ENCODE results near the gene SLC1A1.

The SLC1A1 gene

GRCh38 chr9:4575997-4576396 lies 85.7 kb downstream of the SLC1A1 start:
- Histone ChIP-seq H3K27ac (no peak overlapping the region), H3K4me3 (IDR thresholded peaks at IDR 0.05; ENCODE audit: insufficient read depth, low read depth, low read length) (no peak overlapping the region), H3K4me1 (ENCODE audit: low read depth, poor library complexity, severe bottlenecking) (no peaks in the 10 kb centered on the region), H3K27me3 (ENCODE audit: insufficient read depth, low read depth) (no peaks in the 10 kb centered on the region), H2AFZ (ENCODE audit: low read depth) (no peak overlapping the region), H3K4me2 (no peak overlapping the region), H3K79me2 (ENCODE audit: insufficient read depth, low read depth) (no peaks in the 10 kb centered on the region), H3K9ac (no peak overlapping the region), H3K36me3 (ENCODE audit: insufficient read depth) (no peaks in the 10 kb centered on the region), H4K20me1 (ENCODE audit: insufficient read depth) (no peaks in the 10 kb centered on the region)
- TF ChIP-seq, protein P1, sequence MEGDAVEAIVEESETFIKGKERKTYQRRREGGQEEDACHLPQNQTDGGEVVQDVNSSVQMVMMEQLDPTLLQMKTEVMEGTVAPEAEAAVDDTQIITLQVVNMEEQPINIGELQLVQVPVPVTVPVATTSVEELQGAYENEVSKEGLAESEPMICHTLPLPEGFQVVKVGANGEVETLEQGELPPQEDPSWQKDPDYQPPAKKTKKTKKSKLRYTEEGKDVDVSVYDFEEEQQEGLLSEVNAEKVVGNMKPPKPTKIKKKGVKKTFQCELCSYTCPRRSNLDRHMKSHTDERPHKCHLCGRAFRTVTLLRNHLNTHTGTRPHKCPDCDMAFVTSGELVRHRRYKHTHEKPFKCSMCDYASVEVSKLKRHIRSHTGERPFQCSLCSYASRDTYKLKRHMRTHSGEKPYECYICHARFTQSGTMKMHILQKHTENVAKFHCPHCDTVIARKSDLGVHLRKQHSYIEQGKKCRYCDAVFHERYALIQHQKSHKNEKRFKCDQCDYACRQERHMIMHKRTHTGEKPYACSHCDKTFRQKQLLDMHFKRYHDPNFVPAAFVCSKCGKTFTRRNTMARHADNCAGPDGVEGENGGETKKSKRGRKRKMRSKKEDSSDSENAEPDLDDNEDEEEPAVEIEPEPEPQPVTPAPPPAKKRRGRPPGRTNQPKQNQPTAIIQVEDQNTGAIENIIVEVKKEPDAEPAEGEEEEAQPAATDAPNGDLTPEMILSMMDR (conservative IDR thresholded peaks at IDR 0.05; ENCODE audit: low read depth, low read length), result no peak

GRCh38 chr9:4576448-4576847 lies 86.2 kb downstream of the SLC1A1 start:
- Histone ChIP-seq H3K79me2 (ENCODE audit: insufficient read depth, low read depth) (no peaks in the 10 kb centered on the region), H3K4me2 (no peak overlapping the region), H3K36me3 (ENCODE audit: insufficient read depth) (no peaks in the 10 kb centered on the region), H3K4me1 (ENCODE audit: low read depth, poor library complexity, severe bottlenecking) (no peaks in the 10 kb centered on the region), H3K27ac (no peak overlapping the region), H3K4me3 (IDR thresholded peaks at IDR 0.05; ENCODE audit: insufficient read depth, low read depth, low read length) (no peak overlapping the region), H4K20me1 (ENCODE audit: insufficient read depth) (no peaks in the 10 kb centered on the region), H3K9ac (no peak overlapping the region), H2AFZ (ENCODE audit: low read depth) (no peak overlapping the region), H3K27me3 (ENCODE audit: insufficient read depth, low read depth) (no peaks in the 10 kb centered on the region)
- TF ChIP-seq, protein P1 (conservative IDR thresholded peaks at IDR 0.05; ENCODE audit: low read depth, low read length), result no peak

DNA sequence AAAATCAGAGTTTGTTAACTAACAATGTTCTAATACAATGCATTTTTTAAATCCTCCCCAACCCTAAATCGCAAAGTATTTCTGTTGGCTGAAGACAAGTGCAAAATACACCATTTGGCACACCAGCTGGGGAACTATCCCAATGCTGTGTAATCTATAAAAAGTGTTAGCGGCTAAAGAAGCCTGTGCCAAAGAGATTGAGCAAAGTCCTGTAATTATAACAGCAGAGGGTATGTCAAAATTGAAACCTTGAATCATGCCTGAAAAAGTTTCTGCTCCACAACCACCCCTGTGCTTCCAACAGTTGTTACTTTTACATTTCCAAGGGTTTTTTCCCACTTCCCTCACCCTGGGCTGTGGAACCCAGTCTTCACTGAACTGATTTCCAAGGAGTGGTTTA lies 88.7 kb downstream of the SLC1A1 start:
- Histone ChIP-seq H4K20me1 (ENCODE audit: insufficient read depth) (no peaks in the 10 kb centered on the region), H3K79me2 (ENCODE audit: insufficient read depth, low read depth) (no peaks in the 10 kb centered on the region), H3K9ac (no peak overlapping the region), H2AFZ (ENCODE audit: low read depth) (no peak overlapping the region), H3K4me1 (ENCODE audit: low read depth, poor library complexity, severe bottlenecking) (no peaks in the 10 kb centered on the region), H3K27me3 (ENCODE audit: insufficient read depth, low read depth) (no peaks in the 10 kb centered on the region), H3K4me3 (IDR thresholded peaks at IDR 0.05; ENCODE audit: insufficient read depth, low read depth, low read length) (no peak overlapping the region), H3K36me3 (ENCODE audit: insufficient read depth) (no peaks in the 10 kb centered on the region), H3K4me2 (no peak overlapping the region), H3K27ac (no peak overlapping the region)
- TF ChIP-seq, protein P1 (conservative IDR thresholded peaks at IDR 0.05; ENCODE audit: low read depth, low read length), result no peak

DNA sequence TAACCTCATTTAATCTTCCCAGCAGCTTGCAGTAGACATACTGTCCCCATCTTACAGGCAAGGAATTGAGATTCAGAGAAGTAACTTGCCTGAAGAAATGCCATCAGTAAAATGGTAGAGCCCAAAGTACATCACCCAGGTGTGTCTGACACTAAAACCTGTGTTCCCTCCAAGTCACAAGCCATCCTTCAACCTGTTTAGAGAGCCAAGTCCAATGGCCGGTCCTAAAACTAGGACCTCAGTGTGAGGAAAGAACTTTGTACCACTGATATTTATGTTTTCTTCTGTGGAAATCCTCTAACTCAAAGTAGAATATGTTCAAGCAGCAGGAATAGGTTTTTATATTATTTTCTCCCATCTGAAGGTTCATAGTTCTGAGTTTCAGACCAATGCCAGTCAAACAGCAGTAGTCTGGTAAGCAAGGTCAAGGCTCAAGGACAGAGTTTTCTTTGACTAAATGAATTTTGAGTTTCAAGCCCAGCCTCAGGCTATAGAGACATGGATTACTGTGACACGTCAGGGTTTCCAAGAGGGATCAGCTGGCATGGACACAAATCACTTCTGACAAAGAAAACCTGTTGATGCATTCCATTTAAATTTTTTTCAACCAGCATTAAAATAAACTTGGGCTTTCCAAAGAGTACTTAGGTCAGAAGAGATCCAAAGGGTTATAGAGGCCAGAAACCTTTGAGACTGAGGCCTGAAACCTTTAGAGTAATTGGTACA lies 90.9 kb downstream of the SLC1A1 start:
- no peaks in the 10 kb centered on the region for H3K27me3 ChIP-seq (ENCODE audit: insufficient read depth, low read depth)
- H2AFZ ChIP-seq (ENCODE audit: low read depth), result no peak overlapping the region
- H3K27ac ChIP-seq, result no peak overlapping the region
- H3K79me2 ChIP-seq (ENCODE audit: insufficient read depth, low read depth), result no peaks in the 10 kb centered on the region
- H4K20me1 ChIP-seq (ENCODE audit: insufficient read depth), result no peaks in the 10 kb centered on the region
- no peaks in the 10 kb centered on the region for H3K4me1 ChIP-seq (ENCODE audit: low read depth, poor library complexity, severe bottlenecking)
- TF ChIP-seq, protein P1 (conservative IDR thresholded peaks at IDR 0.05; ENCODE audit: low read depth, low read length), result no peak
- H3K4me2 ChIP-seq, result no peak overlapping the region
- no peaks in the 10 kb centered on the region for H3K36me3 ChIP-seq (ENCODE audit: insufficient read depth)
- no peak overlapping the region for H3K4me3 ChIP-seq (IDR thresholded peaks at IDR 0.05; ENCODE audit: insufficient read depth, low read depth, low read length)
- no peak overlapping the region for H3K9ac ChIP-seq

All from KMS-11 (cell line).